ENCODE data around the gene IL17RD.

The IL17RD gene

DNA sequence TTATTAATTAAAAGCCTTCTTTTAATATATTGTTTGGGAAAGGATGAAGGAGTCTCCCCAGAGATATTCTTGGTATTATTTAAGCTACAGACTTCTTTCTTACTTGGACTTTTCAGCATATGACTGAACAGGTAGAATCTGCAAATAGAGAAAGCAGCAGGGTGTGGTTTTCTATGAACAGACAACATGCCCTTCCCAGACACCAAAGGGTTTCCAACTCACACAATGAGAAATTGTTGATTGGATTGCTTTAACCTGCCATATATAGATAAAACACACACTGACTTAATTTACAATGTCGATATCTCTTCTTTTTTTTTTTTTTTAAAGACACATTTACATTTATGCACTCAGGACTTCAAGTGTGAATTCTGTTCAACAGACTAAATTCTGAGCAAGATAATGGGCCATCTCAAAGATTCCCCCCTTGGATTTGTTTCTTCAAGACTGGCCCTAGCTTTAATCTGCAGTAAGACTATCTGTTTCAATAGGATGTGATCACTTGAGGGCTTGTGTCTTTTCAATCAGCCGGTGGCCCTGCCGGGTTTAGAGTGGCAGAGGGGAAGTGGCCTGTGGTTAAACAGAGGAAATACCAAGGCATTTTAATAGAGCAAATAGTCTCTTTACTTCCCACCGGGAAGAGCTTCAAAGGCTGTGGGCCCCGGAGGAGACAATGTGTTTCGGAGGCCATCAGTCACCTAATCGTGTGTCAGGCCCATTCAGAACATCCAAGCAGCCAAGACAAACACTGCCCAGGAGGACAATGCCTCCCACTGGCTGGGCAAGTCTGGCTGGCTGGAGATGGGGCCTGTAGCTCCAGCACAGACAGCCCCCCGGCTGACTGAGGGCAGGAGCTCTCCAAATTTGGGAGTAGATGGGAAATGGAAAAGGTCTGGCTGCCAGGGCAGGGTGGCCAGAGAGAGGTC, 6.1 kb downstream of the IL17RD start:
- DNase-seq, result no peak

DNA sequence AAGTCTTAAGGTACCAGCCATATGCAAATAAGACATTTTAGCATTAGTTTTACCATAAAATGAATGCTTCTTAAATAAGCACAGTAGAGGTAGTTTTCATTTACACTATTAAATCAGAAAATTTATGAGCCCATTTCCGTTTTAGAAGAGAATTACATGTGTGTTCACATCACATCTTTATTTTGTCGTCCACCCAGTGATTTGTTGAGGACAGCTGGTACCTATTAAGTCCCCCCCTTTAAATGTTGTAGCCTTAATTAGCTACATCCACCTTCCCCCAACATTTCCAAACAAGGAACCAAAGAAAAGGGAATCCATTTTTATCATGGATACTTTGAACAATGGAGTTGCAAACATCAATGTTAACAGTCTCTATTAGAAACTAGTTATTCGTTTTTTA, 6.8 kb downstream of the IL17RD start:
- DNase-seq, result no peak

DNA sequence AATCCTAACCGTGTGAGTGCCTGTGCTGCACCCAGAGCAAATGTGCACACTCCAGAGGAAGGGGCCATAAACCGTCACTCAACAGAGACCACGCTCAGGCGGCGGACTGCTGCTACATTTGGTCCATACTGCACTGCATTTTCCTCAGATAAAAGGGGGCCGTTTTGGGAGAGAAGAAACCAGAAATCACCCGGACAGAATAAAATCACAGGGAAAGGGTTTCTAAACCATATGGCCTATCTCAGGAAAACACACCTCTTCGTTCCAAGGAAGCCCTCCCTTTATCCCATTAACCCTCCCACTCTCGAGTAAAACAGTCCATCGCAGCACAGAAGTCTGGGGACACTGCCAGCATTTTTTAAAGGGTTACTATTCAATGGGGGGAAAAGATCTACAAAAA, 7.6 kb downstream of the IL17RD start:
- no peak for DNase-seq

DNA sequence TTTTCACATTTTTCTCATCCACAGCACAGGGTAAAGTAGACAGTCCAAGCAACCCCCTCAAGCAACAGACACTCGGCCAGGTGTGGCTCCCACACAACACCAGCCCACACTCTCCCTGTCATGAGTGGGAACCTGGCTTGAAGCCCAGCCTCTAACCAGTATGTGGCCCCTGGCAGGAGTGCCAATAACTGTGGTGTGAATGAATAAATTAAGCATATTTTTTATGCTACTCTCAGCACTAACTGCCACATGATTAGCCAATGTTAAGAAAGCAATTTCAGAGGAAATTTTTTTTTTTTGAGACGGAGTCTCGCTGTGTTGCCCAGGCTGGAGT, 9.9 kb downstream of the IL17RD start:
- no peak for DNase-seq

DNA sequence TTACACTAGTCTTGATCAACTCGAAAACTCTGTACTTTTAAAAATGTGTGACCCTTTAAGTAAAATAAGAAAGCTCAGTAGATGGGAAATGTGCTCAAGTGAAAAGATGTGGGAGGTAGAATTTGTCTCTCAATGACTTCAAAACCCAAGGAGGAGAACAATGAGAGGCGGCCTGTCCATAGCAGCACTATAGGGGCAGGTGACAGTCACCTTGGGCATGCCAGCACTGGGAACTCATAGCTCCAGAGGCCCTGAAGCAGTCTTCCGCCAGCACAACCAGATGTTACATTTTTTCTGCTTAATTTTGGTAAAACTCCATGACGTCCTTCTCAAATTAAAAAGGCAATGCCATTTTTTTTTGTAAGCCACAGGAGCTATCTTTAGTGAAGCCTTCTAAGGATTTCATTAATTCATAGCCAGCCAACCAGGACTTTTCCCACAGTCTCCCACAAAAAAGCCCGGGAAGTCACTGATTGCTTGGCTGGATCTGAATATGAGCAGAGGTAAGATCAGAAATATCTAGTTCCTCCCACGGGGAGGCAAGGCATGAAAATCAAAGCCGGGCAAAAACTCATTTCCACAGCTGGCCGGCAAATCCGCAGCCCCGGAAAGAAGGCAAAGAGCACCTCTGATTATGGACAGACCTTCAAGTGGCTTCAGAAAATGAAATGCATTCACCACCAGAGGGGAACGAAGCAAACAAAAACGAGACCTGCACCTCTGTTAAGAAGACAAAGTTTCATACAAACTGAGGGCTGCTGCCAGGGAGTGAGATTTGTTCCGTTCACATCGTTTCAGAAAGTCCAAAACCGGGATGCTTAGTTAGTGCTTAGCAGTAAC, 10.5 kb downstream of the IL17RD start:
- DNase-seq, result no peak

DNA sequence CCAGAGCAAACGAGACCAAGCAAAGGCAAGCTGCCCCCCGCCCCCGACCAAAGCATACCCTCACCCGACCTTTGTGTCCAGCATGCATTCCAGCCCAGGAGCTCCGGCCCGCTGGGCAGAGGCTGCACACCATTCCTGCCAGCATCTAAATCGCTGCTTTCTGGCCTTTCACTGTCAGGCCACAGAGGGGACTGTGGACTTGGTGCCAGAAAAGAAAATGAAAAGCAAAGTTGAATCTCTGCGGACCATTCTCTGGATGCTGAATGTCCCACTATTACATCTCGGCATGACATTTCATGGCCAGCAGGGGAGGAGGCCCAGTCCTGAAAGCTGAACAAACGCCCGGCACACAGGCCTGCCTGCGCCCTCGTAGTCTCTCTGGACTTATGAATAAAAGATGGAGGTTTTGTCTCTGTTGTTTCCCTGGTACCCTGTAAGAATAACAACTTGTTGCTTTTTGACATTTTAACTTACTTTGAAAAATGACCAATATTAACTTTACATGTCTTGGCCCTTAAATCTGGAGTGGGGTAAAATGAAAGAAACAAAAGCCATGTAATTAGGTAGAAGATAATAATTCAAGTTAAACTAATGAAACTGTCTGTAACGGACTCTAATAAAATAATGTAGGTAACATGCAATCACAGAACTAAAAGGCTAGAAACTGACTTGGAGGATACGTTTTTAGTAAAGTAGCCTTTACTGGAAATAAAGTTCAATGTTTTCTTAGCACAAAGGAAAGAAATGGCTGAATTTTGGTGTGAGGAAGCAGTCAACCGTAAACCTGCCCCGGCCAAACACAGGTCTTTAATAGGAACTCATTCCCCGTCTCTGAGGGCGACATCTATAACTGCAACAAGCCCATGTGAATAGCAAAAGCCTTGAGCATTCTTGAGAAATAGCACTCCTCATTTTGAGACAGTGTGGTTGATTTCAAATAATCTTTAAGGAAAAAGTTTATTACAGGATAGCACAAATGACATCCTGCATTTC, 12.7 kb downstream of the IL17RD start:
- DNase-seq, result no peak

DNA sequence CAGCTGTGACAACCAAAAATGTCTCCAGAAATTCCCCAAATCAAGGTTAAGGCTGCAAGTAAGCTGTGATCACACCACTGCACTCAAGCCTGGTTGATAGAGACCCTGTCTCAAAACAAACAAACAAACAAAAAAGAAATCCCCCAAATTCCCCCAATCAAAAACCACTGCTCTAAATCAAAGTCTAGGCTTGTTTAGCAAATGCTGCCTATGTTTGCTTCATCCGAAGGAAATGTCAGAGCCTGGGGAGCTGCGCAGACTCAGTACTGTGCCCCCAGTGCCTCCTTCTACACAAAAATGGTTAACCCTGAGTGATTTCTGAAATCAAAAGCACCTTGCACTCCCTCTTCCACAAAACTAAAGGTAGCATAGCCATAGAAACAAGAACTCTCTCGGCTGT, 13.4 kb downstream of the IL17RD start:
- no peak for DNase-seq

DNA sequence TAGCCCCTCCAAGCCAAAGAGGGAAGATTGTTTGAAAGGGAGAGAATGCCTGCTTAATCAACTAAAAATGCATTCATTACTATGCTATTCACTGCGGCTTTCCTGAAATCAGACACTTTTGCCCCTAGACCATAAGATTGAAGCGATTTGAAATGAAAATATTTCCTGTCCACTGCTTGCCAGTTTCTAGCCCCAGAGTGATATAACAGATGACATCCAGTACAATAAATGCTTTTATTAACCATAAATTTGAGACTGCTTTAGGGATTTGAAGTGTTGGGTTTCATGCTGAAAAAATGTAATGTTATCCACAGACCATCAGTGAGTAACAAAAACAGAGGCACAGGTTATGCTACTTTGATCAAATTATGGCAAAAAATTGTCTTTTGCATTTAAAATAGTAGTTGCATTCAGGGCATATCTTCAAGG, 14.1 kb downstream of the IL17RD start:
- no peak for DNase-seq

DNA sequence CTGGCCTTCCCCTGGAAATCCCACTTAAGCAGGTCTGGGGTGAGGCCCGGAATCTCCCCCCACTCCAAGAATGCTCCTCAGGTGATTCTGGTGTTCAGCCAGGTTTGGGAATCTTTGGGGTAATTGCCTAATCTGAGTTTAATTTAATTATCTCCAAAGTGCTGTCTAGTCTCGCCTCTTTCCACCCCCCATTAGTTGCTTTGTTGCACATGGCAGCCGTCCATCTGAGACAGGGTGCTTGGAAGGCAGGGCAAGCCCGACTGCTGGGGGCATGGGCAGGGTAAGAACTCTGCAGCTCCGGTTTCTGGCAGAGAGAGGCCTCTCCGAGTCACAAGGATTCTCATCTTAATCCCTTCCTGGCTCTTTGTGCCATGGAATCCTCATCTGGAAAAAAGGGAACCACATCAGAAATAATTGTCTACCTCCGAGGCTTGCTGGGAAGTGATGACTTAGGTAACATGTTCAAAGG, 15.0 kb downstream of the IL17RD start:
- DNase-seq, result no peak

DNA sequence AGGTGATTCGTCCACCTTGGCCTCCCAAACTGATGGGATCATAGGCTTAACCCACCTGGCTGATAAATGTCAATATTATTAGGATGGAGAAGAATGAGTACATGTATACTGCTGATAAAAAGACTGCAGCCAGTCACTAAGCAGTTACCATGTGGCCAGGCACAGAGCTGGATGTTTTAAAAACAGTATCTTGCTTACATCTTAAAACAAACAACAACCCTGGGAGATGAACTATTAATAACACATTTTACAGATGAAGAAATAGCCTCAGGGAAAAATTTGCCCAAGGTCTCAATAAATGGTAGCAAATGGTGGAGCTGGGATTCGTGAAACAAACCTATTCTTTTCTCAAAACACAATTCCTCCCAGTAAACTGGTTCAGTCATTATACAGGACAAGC, 18.1 kb downstream of the IL17RD start:
- DNase-seq, result no peak

DNA sequence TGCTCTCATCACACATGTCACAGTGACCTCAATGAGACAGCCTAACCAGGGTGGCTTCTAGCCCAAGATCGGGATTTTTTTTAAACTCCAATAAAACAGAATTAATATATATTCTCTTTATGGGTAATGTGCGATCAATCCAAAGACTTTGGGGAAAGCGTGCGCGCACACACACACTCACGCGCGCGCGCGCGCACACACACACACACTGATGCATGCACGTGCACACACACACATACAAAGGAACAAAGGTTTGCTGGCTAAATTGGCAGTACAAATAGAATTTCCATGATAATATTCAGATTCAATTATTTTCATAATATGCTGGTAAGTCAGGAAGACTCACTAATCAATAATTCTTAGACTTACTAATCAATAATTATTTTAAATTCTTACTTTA, 19.3 kb downstream of the IL17RD start:
- DNase-seq, result no peak

DNA sequence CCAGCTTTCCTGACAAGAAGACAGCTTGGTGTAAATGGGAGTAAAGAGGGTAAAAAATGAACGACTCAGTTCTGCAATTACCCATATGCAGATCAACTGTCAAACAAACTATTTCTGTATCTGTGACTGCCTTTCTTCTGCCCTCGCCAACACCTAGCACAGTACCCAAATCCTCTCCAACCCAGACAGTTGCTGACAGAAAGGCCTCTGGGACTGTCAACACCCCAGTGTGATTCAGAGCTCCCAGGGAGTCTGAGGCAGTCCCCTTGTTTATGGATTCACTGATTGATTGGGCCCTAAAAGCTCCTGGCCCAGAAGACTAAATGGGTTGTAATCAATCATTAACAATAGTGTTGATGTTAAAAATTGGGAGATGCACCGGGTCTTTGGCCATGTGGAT, 20.2 kb downstream of the IL17RD start:
- DNase-seq, result no peak

DNA sequence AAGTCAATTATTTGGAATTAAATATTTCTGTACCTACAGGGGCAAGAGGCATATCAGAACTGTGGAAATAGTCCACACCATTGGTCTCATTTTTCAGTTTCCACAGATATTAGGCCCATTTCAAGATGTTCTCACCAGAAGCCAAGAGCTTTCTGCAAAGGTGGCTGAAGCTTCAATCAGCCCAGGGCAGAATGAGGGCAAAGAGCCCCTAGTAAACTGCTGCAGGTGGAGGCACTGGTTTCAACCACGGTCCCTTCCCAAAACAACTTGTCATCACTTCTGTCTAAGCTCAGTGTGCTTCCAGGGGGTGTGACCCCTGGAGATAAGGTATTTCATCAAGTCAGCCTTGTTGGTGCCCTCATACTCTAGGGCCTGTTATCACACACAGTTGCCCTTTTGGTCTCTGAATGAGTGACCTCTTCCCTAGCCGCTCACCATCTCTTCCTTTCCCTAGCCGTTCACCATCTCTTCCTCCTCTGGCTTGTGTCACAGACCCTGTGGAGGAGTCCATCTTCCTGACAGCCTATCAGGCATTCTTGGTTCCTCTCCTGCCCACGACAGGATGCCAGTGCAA, 21.2 kb downstream of the IL17RD start:
- DNase-seq, result no peak

DNA sequence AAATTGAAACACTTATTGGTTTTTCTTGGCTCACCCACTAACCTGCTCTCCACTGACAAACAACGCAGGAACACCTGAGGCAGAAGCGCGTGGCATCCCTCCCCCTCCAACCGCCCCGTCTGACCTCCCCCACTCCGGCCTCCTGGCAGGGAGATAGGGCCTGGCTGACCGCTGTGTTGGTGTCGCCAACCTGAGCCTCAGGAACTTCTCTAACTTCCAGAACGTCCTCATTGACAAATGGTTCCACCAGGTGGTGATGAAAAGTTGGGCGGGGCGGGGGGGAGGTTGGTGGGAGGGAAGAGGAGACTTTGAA, 22.8 kb downstream of the IL17RD start:
- no peak for DNase-seq

DNA sequence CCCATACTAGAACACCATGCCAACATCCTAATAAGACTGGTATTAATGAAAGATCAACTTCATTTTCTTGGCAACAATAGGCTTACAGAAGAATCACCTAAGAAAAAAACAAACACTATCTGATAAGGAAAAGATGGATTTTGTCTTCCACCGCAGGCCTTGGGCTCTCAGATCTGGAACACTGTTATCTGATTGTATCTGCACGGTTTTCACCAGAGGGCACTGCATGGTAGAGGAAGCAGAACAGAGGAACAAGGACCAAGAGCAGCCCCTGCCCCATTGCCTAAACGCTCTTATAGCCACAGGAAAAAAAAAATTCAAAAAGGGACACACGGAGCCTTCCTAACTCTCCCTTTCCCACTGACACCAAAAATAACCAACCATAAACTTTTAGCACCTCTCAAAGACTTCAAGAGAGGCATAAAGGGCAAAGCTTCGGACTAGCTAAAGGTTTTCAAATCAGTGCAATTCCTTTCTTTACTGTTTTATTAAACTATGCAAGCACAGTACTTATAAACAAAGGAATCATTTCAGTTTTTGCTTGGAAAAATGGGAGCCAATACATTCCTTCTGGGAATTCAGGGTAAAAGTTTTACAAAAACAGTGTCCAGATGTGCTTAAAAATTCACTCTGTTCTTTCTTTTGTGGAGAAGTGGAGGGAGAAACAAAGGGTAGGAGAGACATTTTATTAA, 23.3 kb downstream of the IL17RD start:
- no peak for DNase-seq

DNA sequence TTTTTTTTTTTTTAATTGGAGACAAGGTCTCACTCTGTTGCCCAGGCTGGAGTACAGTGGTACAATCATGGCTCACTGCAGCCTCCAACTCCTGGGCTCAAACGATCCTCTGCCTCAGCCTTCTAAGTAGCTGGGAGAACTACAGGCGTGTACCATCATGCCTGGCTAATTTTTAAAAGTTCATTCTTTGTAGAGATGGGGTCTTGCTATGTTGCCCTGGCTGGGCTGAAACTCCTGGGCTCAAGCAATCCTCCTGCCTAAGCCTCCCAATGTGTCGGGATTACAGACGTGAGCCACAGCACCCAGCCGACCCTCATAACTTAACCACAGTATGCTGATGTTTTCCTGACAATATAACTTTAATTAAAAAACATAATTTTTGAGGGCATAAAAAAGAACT, 24.3 kb downstream of the IL17RD start:
- no peak for DNase-seq

DNA sequence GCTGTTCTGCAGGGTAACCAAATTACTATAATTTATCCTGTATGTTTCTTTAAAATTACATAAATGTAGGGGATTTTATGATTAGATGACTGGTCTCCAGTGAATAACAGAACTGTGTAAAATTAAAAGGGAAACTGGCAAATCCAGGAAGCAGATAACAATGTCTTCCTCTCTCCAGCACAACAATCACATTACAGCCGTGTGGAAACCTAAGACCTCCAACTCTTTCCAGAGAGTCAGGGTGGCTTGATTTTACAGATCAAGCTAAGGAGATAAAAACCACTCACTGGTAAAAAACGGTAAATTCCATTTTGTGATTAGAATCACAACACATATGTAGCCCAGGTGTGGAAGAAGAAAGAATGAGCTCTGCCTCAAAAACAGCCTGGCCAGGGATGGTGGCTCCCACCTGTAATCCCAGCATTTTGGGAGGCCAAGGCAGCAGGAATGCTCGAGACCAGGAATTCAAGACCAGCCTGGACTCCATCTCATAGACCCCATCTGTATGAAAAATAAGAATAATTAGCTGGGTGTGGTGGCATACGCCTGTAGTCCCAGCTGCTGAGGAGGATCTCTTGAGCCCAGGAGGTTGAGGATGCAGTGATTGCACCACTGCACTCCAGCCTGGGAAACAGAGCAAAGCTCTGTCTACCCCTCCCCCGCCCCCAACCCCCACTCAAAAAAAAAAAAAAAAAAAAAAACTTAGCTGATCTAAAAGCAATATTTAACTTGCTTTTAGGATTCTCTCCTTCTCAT, 29.0 kb downstream of the IL17RD start:
- no peak for DNase-seq

DNA sequence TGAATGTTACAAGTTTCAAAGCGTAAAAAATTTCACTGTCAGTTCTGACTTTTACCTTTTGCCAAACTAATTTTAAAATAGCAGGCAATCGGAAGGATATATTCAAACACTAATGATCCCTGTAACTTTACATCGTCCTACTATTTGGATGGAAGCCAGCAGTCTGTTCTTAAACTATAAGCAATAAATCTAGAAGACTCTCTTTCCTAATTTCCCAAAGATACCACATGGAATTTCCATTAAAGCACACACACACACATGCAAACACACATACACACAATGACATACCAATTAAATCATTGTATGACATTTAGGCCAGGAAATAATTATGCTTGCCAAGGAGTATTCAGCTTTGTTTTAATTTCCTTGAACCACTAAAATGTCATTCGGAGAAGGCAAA, 32.0 kb downstream of the IL17RD start:
- no peak for DNase-seq

DNA sequence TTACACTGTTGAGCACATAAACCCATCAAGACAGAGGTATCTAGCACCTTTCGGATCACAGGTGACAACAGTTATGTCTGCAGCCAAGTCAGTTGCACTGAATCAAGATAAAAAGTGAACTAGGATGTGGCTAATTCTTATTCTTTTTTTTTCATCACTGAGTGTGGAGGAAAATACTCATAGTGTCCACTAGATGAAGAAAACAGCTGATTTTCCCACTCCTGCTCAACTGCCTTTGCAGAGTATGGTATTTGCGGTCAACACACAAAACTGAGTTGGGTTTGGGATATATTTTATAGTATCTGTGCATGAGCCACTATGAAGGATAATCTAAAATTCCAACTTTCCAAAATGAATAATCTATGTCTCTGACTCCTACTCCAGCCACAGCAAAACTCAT, 32.5 kb downstream of the IL17RD start:
- no peak for DNase-seq

DNA sequence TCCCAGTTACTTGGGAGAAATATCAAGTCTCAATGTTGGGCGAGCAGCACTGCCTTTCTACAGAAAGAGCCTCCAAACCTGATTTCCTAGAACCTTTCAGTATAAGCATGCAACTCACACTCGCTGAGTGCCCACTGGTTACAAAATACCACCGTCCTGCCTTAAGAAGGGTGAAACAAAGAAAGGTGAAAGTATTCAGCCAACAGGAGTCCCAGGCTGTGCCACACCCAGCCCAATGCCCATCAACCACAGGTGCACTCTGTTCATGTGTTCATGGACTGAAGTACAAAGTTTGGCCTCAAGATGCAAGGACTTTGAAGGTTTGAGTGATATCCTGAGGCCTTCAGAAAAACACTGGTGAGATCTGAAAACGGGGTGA, 34.0 kb downstream of the IL17RD start:
- no peak for DNase-seq

DNA sequence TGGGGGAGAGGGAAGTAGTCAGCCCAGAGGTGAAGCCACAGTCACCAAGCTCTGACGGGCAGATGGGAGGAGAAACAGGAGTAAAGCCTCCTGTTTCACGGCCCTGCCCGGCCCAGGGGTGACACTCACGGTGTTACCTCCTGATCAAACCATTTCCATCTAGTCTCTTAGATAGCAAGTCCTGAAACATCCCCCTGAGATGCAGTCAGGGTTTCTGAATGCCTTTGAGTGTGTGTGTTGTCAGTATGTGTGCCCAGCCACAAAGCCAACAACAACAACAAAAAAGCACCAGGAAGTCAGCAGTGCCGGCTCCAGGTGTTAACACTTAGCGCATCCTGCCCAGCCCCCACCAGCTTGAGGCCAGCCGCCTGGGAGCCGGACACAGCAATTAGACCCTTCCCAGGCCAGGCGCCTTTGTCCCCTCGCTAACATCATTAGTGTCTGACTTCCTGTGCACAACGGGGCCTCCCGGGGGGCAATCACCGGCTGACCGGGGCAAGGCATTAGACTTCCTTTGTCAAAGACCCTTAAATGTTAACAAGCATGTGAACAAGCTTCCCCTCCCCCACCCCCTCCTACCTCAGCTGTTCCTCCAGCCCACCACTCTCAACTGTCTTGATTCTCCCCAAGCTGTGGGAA, 34.5 kb downstream of the IL17RD start:
- DNase-seq, result no peak

Data from activated CD4-positive, CD25-positive, alpha-beta regulatory T cell (primary cell).